ENCODE measurements around the gene RPL22. TPM values are rescaled to one million over a fixed set of nuclear protein-coding genes. Genes with fewer than 3 reads are reported as not detected.

Gene RPL22
- total and polyA plus RNA-seq, 2 of the 13 experiments (the other 11 are each of a cell fraction or from before 2014, with no cell fraction given) = 214 to 545 TPM

DNA sequence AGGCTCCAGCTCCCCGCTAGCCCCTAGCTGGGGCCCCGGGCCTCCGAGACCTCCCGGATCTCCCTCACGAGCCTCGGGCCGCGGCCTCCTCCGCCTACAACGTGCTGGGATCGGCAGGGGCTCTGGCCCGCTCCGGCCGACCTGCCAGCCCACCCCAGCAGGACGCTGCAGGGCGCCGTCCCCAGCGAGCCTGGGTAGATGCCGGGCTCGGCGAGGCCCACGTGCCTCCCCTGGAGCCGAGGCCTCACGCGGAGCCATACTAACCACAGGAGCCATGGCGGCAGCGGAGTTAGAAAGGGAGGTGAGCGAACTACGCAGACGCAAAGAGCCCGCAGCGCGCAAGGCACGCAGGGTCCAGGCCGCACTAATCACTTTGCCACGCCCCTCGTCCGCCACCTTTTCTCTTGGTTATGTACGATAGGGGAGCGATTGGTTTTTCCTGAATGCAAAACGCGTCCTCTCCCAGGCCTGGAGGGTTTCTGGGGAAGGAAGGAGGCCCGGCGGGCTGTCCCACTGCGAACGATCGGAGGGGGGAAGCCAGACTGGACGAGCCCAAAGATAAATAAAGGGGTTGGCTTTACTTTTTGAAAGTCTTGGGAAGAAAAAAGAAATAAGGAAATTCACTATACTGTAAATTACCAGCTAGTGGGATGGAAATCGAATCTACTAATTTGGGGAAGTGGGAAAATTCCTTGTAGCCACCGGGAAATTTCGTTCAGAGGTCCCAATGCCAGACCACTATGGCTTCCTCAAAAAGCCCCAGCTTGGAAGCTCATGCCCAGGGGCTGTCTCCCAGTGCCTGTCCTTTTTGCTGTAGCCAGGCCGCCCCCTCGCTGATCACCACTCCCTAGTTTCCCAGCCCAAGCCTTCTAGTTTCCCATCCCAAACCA is at the start of gene RPL22 (continued):
- TF ChIP-seq ZNF143 (CRISPR knock-in tag; IDR thresholded peaks at IDR 0.05) = peak; percentile 94
- peak; percentile 46 for TF ChIP-seq GATAD2A (CRISPR knock-in tag; IDR thresholded peaks at IDR 0.05)
- TF ChIP-seq, protein P1, sequence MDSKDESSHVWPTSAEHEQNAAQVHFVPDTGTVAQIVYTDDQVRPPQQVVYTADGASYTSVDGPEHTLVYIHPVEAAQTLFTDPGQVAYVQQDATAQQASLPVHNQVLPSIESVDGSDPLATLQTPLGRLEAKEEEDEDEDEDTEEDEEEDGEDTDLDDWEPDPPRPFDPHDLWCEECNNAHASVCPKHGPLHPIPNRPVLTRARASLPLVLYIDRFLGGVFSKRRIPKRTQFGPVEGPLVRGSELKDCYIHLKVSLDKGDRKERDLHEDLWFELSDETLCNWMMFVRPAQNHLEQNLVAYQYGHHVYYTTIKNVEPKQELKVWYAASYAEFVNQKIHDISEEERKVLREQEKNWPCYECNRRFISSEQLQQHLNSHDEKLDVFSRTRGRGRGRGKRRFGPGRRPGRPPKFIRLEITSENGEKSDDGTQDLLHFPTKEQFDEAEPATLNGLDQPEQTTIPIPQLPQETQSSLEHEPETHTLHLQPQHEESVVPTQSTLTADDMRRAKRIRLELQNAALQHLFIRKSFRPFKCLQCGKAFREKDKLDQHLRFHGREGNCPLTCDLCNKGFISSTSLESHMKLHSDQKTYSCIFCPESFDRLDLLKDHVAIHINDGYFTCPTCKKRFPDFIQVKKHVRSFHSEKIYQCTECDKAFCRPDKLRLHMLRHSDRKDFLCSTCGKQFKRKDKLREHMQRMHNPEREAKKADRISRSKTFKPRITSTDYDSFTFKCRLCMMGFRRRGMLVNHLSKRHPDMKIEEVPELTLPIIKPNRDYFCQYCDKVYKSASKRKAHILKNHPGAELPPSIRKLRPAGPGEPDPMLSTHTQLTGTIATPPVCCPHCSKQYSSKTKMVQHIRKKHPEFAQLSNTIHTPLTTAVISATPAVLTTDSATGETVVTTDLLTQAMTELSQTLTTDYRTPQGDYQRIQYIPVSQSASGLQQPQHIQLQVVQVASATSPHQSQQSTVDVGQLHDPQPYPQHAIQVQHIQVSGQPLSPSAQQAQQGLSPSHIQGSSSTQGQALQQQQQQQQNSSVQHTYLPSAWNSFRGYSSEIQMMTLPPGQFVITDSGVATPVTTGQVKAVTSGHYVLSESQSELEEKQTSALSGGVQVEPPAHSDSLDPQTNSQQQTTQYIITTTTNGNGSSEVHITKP (CRISPR knock-in tag; IDR thresholded peaks at IDR 0.05; ENCODE audit: low read depth) = peak; percentile 100
- no peak for TF ChIP-seq ZNF75D (CRISPR knock-in tag; IDR thresholded peaks at IDR 0.05; ENCODE audit: borderline replicate concordance)
- TF ChIP-seq ZNF335 (CRISPR knock-in tag; IDR thresholded peaks at IDR 0.05) = peak; percentile 84
- TF ChIP-seq NFKBIZ (CRISPR knock-in tag; IDR thresholded peaks at IDR 0.05) = peak; percentile 59; the same call in 1 of the 2 replicates
- peak; percentile 65; the same call in 1 of the 2 replicates for TF ChIP-seq GPN1 (CRISPR knock-in tag; IDR thresholded peaks at IDR 0.05; ENCODE audit: borderline replicate concordance)
- TF ChIP-seq SETDB1 (CRISPR knock-in tag; IDR thresholded peaks at IDR 0.05; ENCODE audit: borderline replicate concordance) = no peak
- TF ChIP-seq NFKB2 (CRISPR knock-in tag; IDR thresholded peaks at IDR 0.05; ENCODE audit: borderline replicate concordance) = peak; percentile 84
- TF ChIP-seq ZNF772 (CRISPR knock-in tag; IDR thresholded peaks at IDR 0.05) = peak; percentile 80
- peak; percentile 57; the same call in 1 of the 2 replicates for TF ChIP-seq BATF2 (CRISPR knock-in tag; IDR thresholded peaks at IDR 0.05)
- TF ChIP-seq ZFP91 (CRISPR knock-in tag; IDR thresholded peaks at IDR 0.05; ENCODE audit: borderline replicate concordance) = peak; percentile 90
- TF ChIP-seq TCF12 (IDR thresholded peaks at IDR 0.05) = no peak
- TF ChIP-seq TCF12 (CRISPR knock-in tag; IDR thresholded peaks at IDR 0.05) = peak; percentile 15; the same call in 1 of the 2 replicates
- TF ChIP-seq, protein P2, sequence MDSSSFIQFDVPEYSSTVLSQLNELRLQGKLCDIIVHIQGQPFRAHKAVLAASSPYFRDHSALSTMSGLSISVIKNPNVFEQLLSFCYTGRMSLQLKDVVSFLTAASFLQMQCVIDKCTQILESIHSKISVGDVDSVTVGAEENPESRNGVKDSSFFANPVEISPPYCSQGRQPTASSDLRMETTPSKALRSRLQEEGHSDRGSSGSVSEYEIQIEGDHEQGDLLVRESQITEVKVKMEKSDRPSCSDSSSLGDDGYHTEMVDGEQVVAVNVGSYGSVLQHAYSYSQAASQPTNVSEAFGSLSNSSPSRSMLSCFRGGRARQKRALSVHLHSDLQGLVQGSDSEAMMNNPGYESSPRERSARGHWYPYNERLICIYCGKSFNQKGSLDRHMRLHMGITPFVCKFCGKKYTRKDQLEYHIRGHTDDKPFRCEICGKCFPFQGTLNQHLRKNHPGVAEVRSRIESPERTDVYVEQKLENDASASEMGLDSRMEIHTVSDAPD (CRISPR knock-in tag; IDR thresholded peaks at IDR 0.05) = 0 out of 2 replicates have a peak, but pooled peaks have one; percentile 49
- peak; percentile 75; the same call in 1 of the 2 replicates for TF ChIP-seq ZBTB20 (CRISPR knock-in tag; IDR thresholded peaks at IDR 0.05; ENCODE audit: borderline replicate concordance, low read depth)
- TF ChIP-seq ZNF749 (CRISPR knock-in tag; IDR thresholded peaks at IDR 0.05; ENCODE audit: borderline replicate concordance) = peak; percentile 84; the same call in 1 of the 2 replicates
- TF ChIP-seq ZNF724P (CRISPR knock-in tag; IDR thresholded peaks at IDR 0.05; ENCODE audit: borderline replicate concordance) = 0 out of 2 replicates have a peak, but pooled peaks have one; percentile 55
- TF ChIP-seq ZMYM4 (CRISPR knock-in tag; IDR thresholded peaks at IDR 0.05) = peak; percentile 70
- TF ChIP-seq ZNF160 (CRISPR knock-in tag; IDR thresholded peaks at IDR 0.05) = peak; percentile 74; the same call in 1 of the 2 replicates
- TF ChIP-seq SYNCRIP (IDR thresholded peaks at IDR 0.05; ENCODE audit: insufficient read depth, low read depth, low read length) = no peak
